ENCODE data around the gene AFF1. TPM values are rescaled to one million over a fixed set of nuclear protein-coding genes. Genes with fewer than 3 reads are reported as not detected.

The AFF1 gene
- total RNA-seq, 3 donors from 2014 or later = 67.2 to 80.5 (median 70.5) TPM

GRCh38 chr4:86975927-86976326, 41.1 kb downstream of the AFF1 start:
- no peaks in the 10 kb centered on the region for H3K36me3 ChIP-seq
- H3K9me3 ChIP-seq = no peaks in the 10 kb centered on the region
- no peak for TF ChIP-seq POLR2AphosphoS5 (IDR thresholded peaks at IDR 0.05)
- no peak for TF ChIP-seq CTCF (IDR thresholded peaks at IDR 0.05)
- TF ChIP-seq POLR2A (IDR thresholded peaks at IDR 0.05) = no peak
- H3K27me3 ChIP-seq = no peaks in the 10 kb centered on the region
- DNase-seq (ENCODE audit: low spot score in 2 of 2) = no peak
- H3K4me3 ChIP-seq = no peak overlapping the region
- intact Hi-C loops (cut with DNase I; ENCODE audit: low total_unique reads) = no loop called here
- H3K4me1 ChIP-seq = peaks cover 0 to 11% of the 10 kb centered on the region in 2 donors
- H3K27ac ChIP-seq = no peak overlapping the region

GRCh38 chr4:86976801-86977485, 42.1 kb downstream of the AFF1 start:
- TF ChIP-seq POLR2AphosphoS5 (IDR thresholded peaks at IDR 0.05) (no peak), CTCF (IDR thresholded peaks at IDR 0.05) (no peak), POLR2A (IDR thresholded peaks at IDR 0.05) (no peak)
- intact Hi-C loops (cut with DNase I; ENCODE audit: low total_unique reads) = no loop called here
- H3K4me3 ChIP-seq = no peak overlapping the region
- peak overlapping the region in 1 of 2 donors; percentile 45 for H3K27ac ChIP-seq
- H3K27me3 ChIP-seq = no peaks in the 10 kb centered on the region
- H3K36me3 ChIP-seq = no peaks in the 10 kb centered on the region
- no peaks in the 10 kb centered on the region for H3K9me3 ChIP-seq
- DNase-seq (ENCODE audit: low spot score in 2 of 2) = no peak
- peaks cover 0 to 11% of the 10 kb centered on the region in 2 donors for H3K4me1 ChIP-seq

DNA sequence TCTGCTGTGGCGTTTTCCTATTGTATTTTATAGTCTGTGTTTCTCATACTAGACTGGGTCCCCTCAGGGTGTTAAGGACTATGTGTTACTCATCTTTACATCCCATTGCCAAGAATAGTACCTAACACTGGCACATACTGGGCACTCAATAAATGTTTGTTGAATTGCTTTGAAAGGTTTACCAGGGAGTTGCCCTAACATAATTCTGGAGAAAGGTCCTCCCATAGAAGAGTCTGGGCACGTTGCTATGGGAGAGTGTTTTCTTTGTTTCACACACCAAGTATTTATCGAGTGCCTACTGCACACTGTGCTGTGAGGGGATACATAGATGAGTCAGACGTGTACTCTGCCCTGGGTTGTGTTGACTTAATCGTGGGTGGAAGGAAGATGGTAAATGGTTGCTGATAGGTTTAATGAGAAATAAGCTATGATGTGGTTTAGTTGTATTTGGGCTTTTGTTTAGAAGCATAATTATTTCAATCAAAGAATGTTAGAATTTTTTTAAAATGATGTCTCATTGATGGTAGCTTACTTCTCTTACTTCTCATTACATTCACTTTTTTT, 42.9 kb downstream of the AFF1 start:
- Histone ChIP-seq H3K4me1 (peaks cover 0 to 7% of the 10 kb centered on the region in 2 donors), H3K9me3 (no peaks in the 10 kb centered on the region), H3K4me3 (no peak overlapping the region), H3K36me3 (no peaks in the 10 kb centered on the region), H3K27me3 (no peaks in the 10 kb centered on the region), H3K27ac (peak overlapping the region in 1 of 2 donors; percentile 45)
- DNase-seq (ENCODE audit: low spot score in 2 of 2) = peak in 1 of 2 donors; percentile 23
- TF ChIP-seq POLR2AphosphoS5 (IDR thresholded peaks at IDR 0.05) = peak in 1 of 3 donors; percentile 34
- TF ChIP-seq POLR2A (IDR thresholded peaks at IDR 0.05) = no peak
- TF ChIP-seq CTCF (IDR thresholded peaks at IDR 0.05) = no peak
- intact Hi-C loops (cut with DNase I; ENCODE audit: low total_unique reads) = no loop called here

DNA sequence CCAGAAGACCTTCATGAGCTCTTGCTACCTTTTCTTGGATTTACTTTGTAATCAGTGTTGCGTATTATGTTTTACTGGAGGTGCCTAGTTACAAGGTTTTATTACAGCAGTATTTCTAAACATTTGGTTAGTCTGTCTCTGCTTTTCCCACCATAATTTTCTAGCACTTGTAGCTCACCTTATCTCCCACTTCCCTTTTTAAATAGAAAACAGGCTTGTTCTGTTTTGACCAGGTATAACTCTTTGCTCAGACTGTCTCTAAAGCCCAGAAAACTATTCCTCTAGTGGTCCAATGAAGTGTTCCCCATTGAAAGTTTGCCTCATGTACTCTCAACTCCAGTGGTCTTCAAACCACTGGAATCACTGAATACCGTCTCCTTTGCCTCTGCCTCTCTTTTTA, 43.9 kb downstream of the AFF1 start:
- intact Hi-C loops (cut with DNase I; ENCODE audit: low total_unique reads) = no loop called here
- H3K27me3 ChIP-seq = no peaks in the 10 kb centered on the region

More for the DNA sequence above, 43.9 kb downstream of the AFF1 start:
- no peak for DNase-seq (ENCODE audit: low spot score in 2 of 2)
- no peaks in the 10 kb centered on the region for H3K4me1 ChIP-seq
- no peak overlapping the region for H3K27ac ChIP-seq
- TF ChIP-seq POLR2AphosphoS5 (IDR thresholded peaks at IDR 0.05) (no peak), POLR2A (IDR thresholded peaks at IDR 0.05) (no peak), CTCF (IDR thresholded peaks at IDR 0.05) (no peak)
- H3K9me3 ChIP-seq = no peaks in the 10 kb centered on the region
- no peaks in the 10 kb centered on the region for H3K36me3 ChIP-seq
- no peak overlapping the region for H3K4me3 ChIP-seq
